ENCODE measurements around the gene GABRA1.

Gene GABRA1

DNA sequence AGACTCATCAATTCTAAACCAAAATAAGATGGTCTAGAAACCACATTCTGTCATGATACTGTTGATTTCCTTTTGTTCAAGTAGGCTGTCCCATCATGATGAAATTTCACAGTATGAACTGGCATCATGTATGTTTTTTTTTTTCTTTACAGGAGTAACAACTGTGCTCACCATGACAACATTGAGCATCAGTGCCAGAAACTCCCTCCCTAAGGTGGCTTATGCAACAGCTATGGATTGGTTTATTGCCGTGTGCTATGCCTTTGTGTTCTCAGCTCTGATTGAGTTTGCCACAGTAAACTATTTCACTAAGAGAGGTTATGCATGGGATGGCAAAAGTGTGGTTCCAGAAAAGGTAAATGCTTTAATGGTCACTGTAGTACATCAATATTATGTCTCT is 47.6 kb downstream of the GABRA1 start:
- DNase-seq, result no peak
- no peak overlapping the region for H3K4me3 ChIP-seq (ENCODE audit: low read depth, low read length)
- TF ChIP-seq, protein P1, sequence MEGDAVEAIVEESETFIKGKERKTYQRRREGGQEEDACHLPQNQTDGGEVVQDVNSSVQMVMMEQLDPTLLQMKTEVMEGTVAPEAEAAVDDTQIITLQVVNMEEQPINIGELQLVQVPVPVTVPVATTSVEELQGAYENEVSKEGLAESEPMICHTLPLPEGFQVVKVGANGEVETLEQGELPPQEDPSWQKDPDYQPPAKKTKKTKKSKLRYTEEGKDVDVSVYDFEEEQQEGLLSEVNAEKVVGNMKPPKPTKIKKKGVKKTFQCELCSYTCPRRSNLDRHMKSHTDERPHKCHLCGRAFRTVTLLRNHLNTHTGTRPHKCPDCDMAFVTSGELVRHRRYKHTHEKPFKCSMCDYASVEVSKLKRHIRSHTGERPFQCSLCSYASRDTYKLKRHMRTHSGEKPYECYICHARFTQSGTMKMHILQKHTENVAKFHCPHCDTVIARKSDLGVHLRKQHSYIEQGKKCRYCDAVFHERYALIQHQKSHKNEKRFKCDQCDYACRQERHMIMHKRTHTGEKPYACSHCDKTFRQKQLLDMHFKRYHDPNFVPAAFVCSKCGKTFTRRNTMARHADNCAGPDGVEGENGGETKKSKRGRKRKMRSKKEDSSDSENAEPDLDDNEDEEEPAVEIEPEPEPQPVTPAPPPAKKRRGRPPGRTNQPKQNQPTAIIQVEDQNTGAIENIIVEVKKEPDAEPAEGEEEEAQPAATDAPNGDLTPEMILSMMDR (IDR thresholded peaks at IDR 0.05; ENCODE audit: low read depth, low read length), result no peak
- no peaks in the 10 kb centered on the region; the same call in 1 of the 2 replicates for H3K36me3 ChIP-seq
- H3K4me1 ChIP-seq, result no peaks in the 10 kb centered on the region
- H3K27me3 ChIP-seq, result no peaks in the 10 kb centered on the region
- H3K9me3 ChIP-seq, result no peaks in the 10 kb centered on the region

DNA sequence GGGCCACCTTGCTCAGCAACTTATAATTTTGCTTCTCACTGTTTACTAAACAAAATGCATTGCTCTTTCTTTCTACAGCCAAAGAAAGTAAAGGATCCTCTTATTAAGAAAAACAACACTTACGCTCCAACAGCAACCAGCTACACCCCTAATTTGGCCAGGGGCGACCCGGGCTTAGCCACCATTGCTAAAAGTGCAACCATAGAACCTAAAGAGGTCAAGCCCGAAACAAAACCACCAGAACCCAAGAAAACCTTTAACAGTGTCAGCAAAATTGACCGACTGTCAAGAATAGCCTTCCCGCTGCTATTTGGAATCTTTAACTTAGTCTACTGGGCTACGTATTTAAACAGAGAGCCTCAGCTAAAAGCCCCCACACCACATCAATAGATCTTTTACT is 49.1 kb downstream of the GABRA1 start:
- H3K36me3 ChIP-seq, result no peaks in the 10 kb centered on the region; the same call in 1 of the 2 replicates
- no peak overlapping the region for H3K4me3 ChIP-seq (ENCODE audit: low read depth, low read length)
- no peaks in the 10 kb centered on the region for H3K27me3 ChIP-seq
- H3K4me1 ChIP-seq, result no peaks in the 10 kb centered on the region
- TF ChIP-seq, protein P1 (IDR thresholded peaks at IDR 0.05; ENCODE audit: low read depth, low read length), result no peak
- no peak for DNase-seq
- H3K9me3 ChIP-seq, result no peaks in the 10 kb centered on the region

DNA sequence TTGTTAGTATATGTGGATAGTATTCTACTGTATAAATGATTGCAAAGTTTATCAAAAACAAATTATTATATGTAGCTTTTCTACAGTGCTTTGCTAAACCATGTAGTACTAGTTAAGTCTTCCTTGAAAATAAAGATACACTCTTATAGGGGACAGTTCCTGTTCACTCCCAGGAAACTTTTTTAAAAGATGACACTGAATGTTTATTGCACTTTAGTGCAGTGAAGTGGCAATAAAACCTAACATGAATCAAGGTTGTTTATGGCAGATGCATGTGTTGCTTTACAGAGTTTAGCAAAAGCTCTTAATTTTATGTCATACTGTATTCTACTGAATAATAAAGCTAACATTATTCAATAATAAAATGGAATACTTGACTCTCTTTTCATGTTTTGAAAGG is 51.7 kb downstream of the GABRA1 start:
- H3K4me3 ChIP-seq (ENCODE audit: low read depth, low read length), result no peak overlapping the region
- no peaks in the 10 kb centered on the region; the same call in 1 of the 2 replicates for H3K36me3 ChIP-seq
- TF ChIP-seq, protein P1 (IDR thresholded peaks at IDR 0.05; ENCODE audit: low read depth, low read length), result no peak
- no peaks in the 10 kb centered on the region for H3K27me3 ChIP-seq
- no peaks in the 10 kb centered on the region for H3K4me1 ChIP-seq
- no peaks in the 10 kb centered on the region for H3K9me3 ChIP-seq
- no peak for DNase-seq

DNA sequence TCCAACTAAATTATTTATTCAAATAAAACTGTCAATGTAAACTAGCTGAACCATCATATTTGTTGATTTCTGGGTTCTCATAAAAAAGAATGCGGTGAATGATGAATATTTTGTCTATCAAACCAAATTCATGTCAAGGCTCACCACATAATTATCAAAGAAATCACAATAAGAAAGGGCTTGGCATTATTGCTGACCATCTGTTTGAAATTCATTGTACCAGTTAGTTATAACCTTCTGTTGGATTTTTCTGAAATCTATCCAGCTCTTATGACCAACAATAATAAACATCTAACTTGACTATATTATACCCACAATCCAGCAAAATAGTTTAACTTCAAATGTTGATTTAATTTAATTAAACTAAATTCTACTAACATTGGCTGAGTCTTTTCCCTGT is 53.1 kb downstream of the GABRA1 start:
- DNase-seq, result no peak

DNA sequence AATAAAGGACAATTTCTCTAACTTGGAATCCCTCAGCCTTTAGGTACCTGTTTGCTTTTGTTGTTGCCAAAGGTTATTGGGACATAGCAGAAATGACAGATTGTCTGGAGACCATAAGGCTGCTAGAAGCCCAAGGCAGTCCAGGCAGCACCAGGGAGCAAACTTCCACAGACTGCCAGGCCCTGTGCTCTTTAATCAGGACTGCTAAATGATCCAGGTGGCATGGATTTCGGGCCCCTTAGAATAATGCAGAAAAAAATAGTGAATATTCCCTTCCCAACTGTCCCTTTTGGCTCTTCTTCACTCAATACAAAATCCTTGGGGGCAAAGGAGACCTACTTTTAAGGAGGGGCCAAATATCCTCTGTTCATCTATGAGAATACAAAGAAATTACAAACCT is 73.9 kb downstream of the GABRA1 start:
- H3K4me3 ChIP-seq (ENCODE audit: low read depth, low read length), result no peak overlapping the region
- no peaks in the 10 kb centered on the region for H3K27me3 ChIP-seq

More for the DNA sequence above, 53.1 kb downstream of the GABRA1 start:
- Histone ChIP-seq H3K4me1 (no peaks in the 10 kb centered on the region), H3K4me3 (ENCODE audit: low read depth, low read length) (no peak overlapping the region), H3K9me3 (no peaks in the 10 kb centered on the region), H3K27me3 (no peaks in the 10 kb centered on the region), H3K36me3 (no peaks in the 10 kb centered on the region; the same call in 1 of the 2 replicates)
- TF ChIP-seq, protein P1 (IDR thresholded peaks at IDR 0.05; ENCODE audit: low read depth, low read length), result no peak

GRCh38 chr5:161924270-161924669 is 76.3 kb downstream of the GABRA1 start:
- Histone ChIP-seq H3K9me3 (no peaks in the 10 kb centered on the region), H3K27me3 (no peaks in the 10 kb centered on the region), H3K4me1 (no peaks in the 10 kb centered on the region), H3K36me3 (no peaks in the 10 kb centered on the region), H3K4me3 (ENCODE audit: low read depth, low read length) (no peak overlapping the region)
- no peak for DNase-seq
- TF ChIP-seq, protein P1 (IDR thresholded peaks at IDR 0.05; ENCODE audit: low read depth, low read length), result no peak

More for the DNA sequence above, 73.9 kb downstream of the GABRA1 start:
- TF ChIP-seq, protein P1 (IDR thresholded peaks at IDR 0.05; ENCODE audit: low read depth, low read length), result no peak
- no peaks in the 10 kb centered on the region for H3K4me1 ChIP-seq
- H3K9me3 ChIP-seq, result no peaks in the 10 kb centered on the region
- H3K36me3 ChIP-seq, result no peaks in the 10 kb centered on the region
- no peak for DNase-seq
